ENCODE data around the gene PIN1.

PIN1 gene

GRCh38 chr19:9885077-9885552 is 50.0 kb downstream of the PIN1 start:
- H3K27me3 ChIP-seq (ENCODE audit: insufficient read depth, low read length): peaks cover 5% of the 10 kb centered on the region; the same call in 1 of the 2 replicates
- no peaks in the 10 kb centered on the region for H3K79me2 ChIP-seq (ENCODE audit: insufficient read depth, low read length)
- no peak overlapping the region for H3K4me2 ChIP-seq (ENCODE audit: low read length)
- no peaks in the 10 kb centered on the region for H4K20me1 ChIP-seq (ENCODE audit: insufficient read depth, low read length)
- TF ChIP-seq EZH2 (IDR thresholded peaks at IDR 0.05; ENCODE audit: borderline replicate concordance, low read length): no peak
- H3K4me1 ChIP-seq (ENCODE audit: insufficient read depth, low read length, severe bottlenecking): no peaks in the 10 kb centered on the region
- no peak overlapping the region for H3K4me3 ChIP-seq (ENCODE audit: low read depth, low read length, poor library complexity, severe bottlenecking)
- H2AFZ ChIP-seq (ENCODE audit: low read length): no peak overlapping the region
- no peaks in the 10 kb centered on the region for H3K36me3 ChIP-seq (ENCODE audit: insufficient read depth, low read length)
- no peaks in the 10 kb centered on the region for H3K9me3 ChIP-seq (ENCODE audit: low read length)
- H3K9me2 ChIP-seq (ENCODE audit: low read depth, low read length): no peaks in the 10 kb centered on the region
- no peak overlapping the region for H3K27ac ChIP-seq (ENCODE audit: low read depth, low read length, poor library complexity, severe bottlenecking)
- H3K9ac ChIP-seq (ENCODE audit: low read length): no peak overlapping the region
- H3F3A ChIP-seq (ENCODE audit: insufficient read depth, low read length): no peaks in the 10 kb centered on the region

- H3K27me3 ChIP-seq (ENCODE audit: insufficient read depth, low read length): no peaks in the 10 kb centered on the region; the same call in 1 of the 2 replicates
- no peaks in the 10 kb centered on the region for H3K9me3 ChIP-seq (ENCODE audit: low read length)
- H3K36me3 ChIP-seq (ENCODE audit: insufficient read depth, low read length): no peaks in the 10 kb centered on the region
- no peak overlapping the region for H3K9ac ChIP-seq (ENCODE audit: low read length)
- H3F3A ChIP-seq (ENCODE audit: insufficient read depth, low read length): no peaks in the 10 kb centered on the region
- H3K4me3 ChIP-seq (ENCODE audit: low read depth, low read length, poor library complexity, severe bottlenecking): no peak overlapping the region
- H2AFZ ChIP-seq (ENCODE audit: low read length): no peak overlapping the region
- no peak overlapping the region for H3K27ac ChIP-seq (ENCODE audit: low read depth, low read length, poor library complexity, severe bottlenecking)
- TF ChIP-seq EZH2 (IDR thresholded peaks at IDR 0.05; ENCODE audit: borderline replicate concordance, low read length): no peak
- TF ChIP-seq, protein P1, sequence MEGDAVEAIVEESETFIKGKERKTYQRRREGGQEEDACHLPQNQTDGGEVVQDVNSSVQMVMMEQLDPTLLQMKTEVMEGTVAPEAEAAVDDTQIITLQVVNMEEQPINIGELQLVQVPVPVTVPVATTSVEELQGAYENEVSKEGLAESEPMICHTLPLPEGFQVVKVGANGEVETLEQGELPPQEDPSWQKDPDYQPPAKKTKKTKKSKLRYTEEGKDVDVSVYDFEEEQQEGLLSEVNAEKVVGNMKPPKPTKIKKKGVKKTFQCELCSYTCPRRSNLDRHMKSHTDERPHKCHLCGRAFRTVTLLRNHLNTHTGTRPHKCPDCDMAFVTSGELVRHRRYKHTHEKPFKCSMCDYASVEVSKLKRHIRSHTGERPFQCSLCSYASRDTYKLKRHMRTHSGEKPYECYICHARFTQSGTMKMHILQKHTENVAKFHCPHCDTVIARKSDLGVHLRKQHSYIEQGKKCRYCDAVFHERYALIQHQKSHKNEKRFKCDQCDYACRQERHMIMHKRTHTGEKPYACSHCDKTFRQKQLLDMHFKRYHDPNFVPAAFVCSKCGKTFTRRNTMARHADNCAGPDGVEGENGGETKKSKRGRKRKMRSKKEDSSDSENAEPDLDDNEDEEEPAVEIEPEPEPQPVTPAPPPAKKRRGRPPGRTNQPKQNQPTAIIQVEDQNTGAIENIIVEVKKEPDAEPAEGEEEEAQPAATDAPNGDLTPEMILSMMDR (IDR thresholded peaks at IDR 0.05; ENCODE audit: low read length): no peak
- H3K4me2 ChIP-seq (ENCODE audit: low read length): no peak overlapping the region
- H3K79me2 ChIP-seq (ENCODE audit: insufficient read depth, low read length): no peaks in the 10 kb centered on the region
- no peaks in the 10 kb centered on the region for H3K4me1 ChIP-seq (ENCODE audit: insufficient read depth, low read length, severe bottlenecking)
- no peaks in the 10 kb centered on the region for H4K20me1 ChIP-seq (ENCODE audit: insufficient read depth, low read length)
- no peaks in the 10 kb centered on the region for H3K9me2 ChIP-seq (ENCODE audit: low read depth, low read length)
Observed at GRCh38 chr19:9891609-9892373, 56.7 kb downstream of the PIN1 start.
